BJ (cell line): Measurements from ENCODE around the gene POU2AF3. TPM values are rescaled to one million over a fixed set of nuclear protein-coding genes. Genes with fewer than 3 reads are reported as not detected.

Source experiments
- CTCF ChIA-PET: fragments of 350-600 bp; formaldehyde crosslinking; extraction: SDS; loops from one replicate; lab custom pipeline; 2021; ENCODE audit warnings: antibody characterized with exemption, inconsistent platforms; lab: Yijun Ruan, JAX
- POLR2A ChIA-PET: fragments of 300-600 bp; sonication (Branson Sonifier 250); formaldehyde crosslinking; extraction: SDS; loops from one replicate; lab custom pipeline; 2021; ENCODE audit warnings: antibody characterized with exemption; lab: Charles Lee
- DNase-seq: peaks from one replicate; pipeline ENCODE4 v3.0.0-alpha.2; 2011; ENCODE audit warnings: low read depth
- H3K27me3 ChIP-seq: 2 replicates; pipeline ENCODE4 v1.6.0; 2011; ENCODE audit warnings: low read length; ENCODE audit not compliant: control insufficient read depth, insufficient read depth
- H3K36me3 ChIP-seq: 2 replicates; pipeline ENCODE4 v1.5.1; 2011; ENCODE audit warnings: low read length; ENCODE audit not compliant: control insufficient read depth, insufficient read depth
- H3K4me3 ChIP-seq: 2 replicates; pipeline ENCODE4 v1.5.1; 2011; ENCODE audit warnings: low read depth, mild to moderate bottlenecking, control low read depth, low read length
- polyA plus RNA-seq: library from polyadenylated mRNA; depleted of rRNA; stranded (reverse); fragments of >200 nt; gene quantifications from 2 replicates; pipeline ENCODE4 v1.2.3, GENCODE V29; 2011
- TF ChIP-seq, protein P1 (sequence below): IDR thresholded peaks from 2 replicates; pipeline ENCODE4 v1.5.1; 2011; ENCODE audit warnings: low read depth, mild to moderate bottlenecking, control low read depth, inconsistent platforms, low read length, moderate library complexity; ENCODE audit not compliant: insufficient read depth

Gene POU2AF3
- polyA plus RNA-seq, 1 experiment = not detected

- no peak for DNase-seq
- TF ChIP-seq, protein P1, sequence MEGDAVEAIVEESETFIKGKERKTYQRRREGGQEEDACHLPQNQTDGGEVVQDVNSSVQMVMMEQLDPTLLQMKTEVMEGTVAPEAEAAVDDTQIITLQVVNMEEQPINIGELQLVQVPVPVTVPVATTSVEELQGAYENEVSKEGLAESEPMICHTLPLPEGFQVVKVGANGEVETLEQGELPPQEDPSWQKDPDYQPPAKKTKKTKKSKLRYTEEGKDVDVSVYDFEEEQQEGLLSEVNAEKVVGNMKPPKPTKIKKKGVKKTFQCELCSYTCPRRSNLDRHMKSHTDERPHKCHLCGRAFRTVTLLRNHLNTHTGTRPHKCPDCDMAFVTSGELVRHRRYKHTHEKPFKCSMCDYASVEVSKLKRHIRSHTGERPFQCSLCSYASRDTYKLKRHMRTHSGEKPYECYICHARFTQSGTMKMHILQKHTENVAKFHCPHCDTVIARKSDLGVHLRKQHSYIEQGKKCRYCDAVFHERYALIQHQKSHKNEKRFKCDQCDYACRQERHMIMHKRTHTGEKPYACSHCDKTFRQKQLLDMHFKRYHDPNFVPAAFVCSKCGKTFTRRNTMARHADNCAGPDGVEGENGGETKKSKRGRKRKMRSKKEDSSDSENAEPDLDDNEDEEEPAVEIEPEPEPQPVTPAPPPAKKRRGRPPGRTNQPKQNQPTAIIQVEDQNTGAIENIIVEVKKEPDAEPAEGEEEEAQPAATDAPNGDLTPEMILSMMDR = no peak
- CTCF ChIA-PET = interaction anchor here (1.0 kb wide), 1 partner anchor 26 kb away, joined by 3 read pairs; no protein-coding TSS in a partner anchor
- H3K36me3 ChIP-seq = no peaks in the 10 kb centered on the region
- POLR2A ChIA-PET = no interaction called here
- peaks cover 2% of the 10 kb centered on the region; the same call in 1 of the 2 replicates for H3K27me3 ChIP-seq
- H3K4me3 ChIP-seq = no peak overlapping the region
Measured at GRCh38 chr11:111320728-111321568, 22.6 kb downstream of the POU2AF3 start.

- CTCF ChIA-PET = interaction anchor here (1.0 to 1.6 kb wide), 2 partner anchors 13 to 106 kb away, joined by 3 to 6 read pairs; no protein-coding TSS in a partner anchor
Measured at GRCh38 chr11:111322534-111322933, 24.2 kb downstream of the POU2AF3 start.

DNA sequence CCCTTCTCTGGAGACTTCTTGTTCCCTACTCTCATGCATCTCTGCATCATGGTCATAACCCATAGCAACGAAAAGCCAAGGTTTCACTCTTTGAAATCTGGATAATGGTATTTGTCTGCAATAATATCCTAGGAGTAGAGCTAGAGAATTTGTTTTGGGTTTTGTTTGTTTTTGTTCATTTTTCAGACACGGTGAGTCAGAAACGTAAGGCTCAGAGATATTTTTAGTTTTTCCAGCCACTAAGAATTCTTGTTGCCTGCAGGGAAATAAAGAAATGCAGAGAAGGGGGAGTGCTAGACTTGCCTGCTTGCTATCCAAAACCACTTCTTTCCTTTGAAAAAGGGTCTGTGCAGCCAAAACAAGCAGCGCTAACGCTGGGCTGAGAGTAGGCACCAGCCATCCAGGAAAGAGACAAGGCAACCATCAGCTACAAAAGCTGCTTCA is 26.0 kb downstream of the POU2AF3 start:
- ChIA-PET CTCF (interaction anchor here (1.0 to 1.8 kb wide), 4 partner anchors 9 to 122 kb away, joined by 3 to 8 read pairs (median 4); no protein-coding TSS in a partner anchor), POLR2A (no interaction called here)
- TF ChIP-seq, protein P1 = no peak
- Histone ChIP-seq H3K36me3 (no peaks in the 10 kb centered on the region), H3K4me3 (no peak overlapping the region), H3K27me3 (no peaks in the 10 kb centered on the region)
- DNase-seq = peak; percentile 72

More at GRCh38 chr11:111322534-111322933, 24.2 kb downstream of the POU2AF3 start:
- DNase-seq = no peak
- POLR2A ChIA-PET = no interaction called here
- TF ChIP-seq, protein P1 = no peak
- H3K27me3 ChIP-seq = peaks cover 2% of the 10 kb centered on the region; the same call in 1 of the 2 replicates
- H3K36me3 ChIP-seq = no peaks in the 10 kb centered on the region
- no peak overlapping the region for H3K4me3 ChIP-seq

GRCh38 chr11:111325259-111325658 is 26.9 kb downstream of the POU2AF3 start:
- ChIA-PET CTCF (interaction anchor here (1.2 to 1.8 kb wide), 2 partner anchors 26 to 98 kb away, joined by 3 to 8 read pairs; no protein-coding TSS in a partner anchor), POLR2A (no interaction called here)
- no peaks in the 10 kb centered on the region; the same call in none of the 2 replicates for H3K27me3 ChIP-seq
- no peak overlapping the region for H3K4me3 ChIP-seq
- no peaks in the 10 kb centered on the region for H3K36me3 ChIP-seq
- TF ChIP-seq, protein P1 = no peak
- DNase-seq = no peak

- no peaks in the 10 kb centered on the region; the same call in none of the 2 replicates for H3K27me3 ChIP-seq
- ChIA-PET POLR2A (no interaction called here), CTCF (interaction anchor here (0.6 to 2.0 kb wide), 3 partner anchors 27 to 90 kb away, joined by 3 to 5 read pairs (median 4); no protein-coding TSS in a partner anchor)
- no peak for DNase-seq
- no peaks in the 10 kb centered on the region for H3K36me3 ChIP-seq
- TF ChIP-seq, protein P1 = no peak
- H3K4me3 ChIP-seq = no peak overlapping the region
Measured at GRCh38 chr11:111326824-111327223, 28.5 kb downstream of the POU2AF3 start.
